HG03196 (cell line): ENCODE results near the gene BCL2L11.

Source experiments
- ATAC-seq: cut with Tn5 transposase; IDR thresholded peaks from one replicate; pipeline ENCODE4 v1.9.1; 2021; ENCODE audit not compliant: unreplicated experiment

Gene BCL2L11

GRCh38 chr2:111190816-111191540, 70.3 kb downstream of the BCL2L11 start:
- ATAC-seq, result no peak

- no peak for ATAC-seq
Measured at GRCh38 chr2:111191877-111192276, 71.2 kb downstream of the BCL2L11 start.

DNA sequence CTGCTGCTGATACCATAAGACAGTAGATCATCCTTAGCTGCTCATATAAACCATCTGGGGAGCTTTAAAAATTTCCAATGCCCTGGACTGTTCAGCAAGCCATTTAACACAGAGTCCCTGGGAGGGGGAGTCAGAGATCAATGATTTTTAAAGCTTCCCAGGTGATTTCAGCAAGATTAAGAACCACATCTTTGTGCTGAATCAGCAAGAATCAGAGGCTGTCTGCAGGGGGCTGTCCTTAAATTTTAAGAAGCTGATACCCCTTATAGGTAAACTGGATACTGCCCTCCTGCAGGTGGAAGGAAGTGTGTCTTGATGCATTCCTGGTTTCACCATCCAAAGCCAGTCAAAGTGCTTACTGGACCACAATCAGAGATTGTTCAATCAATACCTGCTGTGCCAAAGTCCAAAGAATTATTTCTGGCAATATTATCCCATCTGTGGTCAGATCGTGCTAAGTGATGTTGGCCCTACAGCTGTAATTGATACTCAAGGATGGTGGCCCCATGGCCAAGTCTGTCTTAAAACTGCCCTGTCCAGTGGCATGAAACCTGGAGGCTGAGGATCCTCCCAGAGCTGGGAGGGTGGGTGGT, 72.2 kb downstream of the BCL2L11 start:
- ATAC-seq, result no peak

- ATAC-seq, result peak; percentile 63
Measured at GRCh38 chr2:111194835-111195621, 74.3 kb downstream of the BCL2L11 start.

GRCh38 chr2:111196435-111196834, 75.7 kb downstream of the BCL2L11 start:
- ATAC-seq, result no peak

- no peak for ATAC-seq
Measured at GRCh38 chr2:111198701-111199100, 78.0 kb downstream of the BCL2L11 start.

DNA sequence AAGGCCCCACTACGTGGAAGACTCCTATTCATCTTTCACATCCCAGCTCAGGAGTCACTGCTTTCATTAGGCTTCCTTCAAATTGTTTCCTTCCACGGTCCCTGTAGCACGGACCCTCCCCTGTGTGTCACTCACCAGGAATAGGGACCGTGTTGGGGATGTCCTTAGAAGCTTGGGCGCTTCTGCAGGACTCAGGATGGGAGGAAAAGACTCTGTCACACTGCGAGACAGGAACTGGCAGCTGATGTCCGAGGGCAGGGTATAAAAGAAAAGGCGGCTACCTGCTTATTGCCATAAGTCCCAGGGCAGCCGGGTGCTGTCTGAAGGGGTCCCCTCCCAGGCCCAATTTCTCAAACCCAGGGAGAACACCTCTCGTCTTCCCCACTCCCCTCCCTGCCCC, 79.1 kb downstream of the BCL2L11 start:
- ATAC-seq, result no peak

GRCh38 chr2:111200333-111200881, 79.7 kb downstream of the BCL2L11 start:
- ATAC-seq, result no peak

GRCh38 chr2:111201214-111201613, 80.5 kb downstream of the BCL2L11 start:
- peak; percentile 74 for ATAC-seq

- no peak for ATAC-seq
Measured at GRCh38 chr2:111202266-111203040, 81.7 kb downstream of the BCL2L11 start.

DNA sequence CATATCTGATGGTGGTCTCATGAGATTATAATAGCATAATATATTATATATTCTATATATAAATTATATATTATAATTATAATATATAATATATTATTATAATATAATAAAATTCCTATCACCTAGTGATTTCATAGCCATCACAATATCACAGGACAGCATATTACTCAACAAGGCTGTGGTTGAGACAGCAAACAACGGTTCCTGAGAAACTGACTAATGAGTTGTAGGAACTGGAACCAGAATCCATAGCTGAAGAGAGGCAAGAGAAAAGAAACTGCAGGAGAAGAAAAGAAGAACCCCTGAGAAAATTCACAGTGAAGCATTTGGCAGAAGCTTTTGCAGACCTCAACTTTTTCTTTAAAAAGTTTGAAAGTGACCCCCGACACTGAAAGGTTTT, 84.0 kb downstream of the BCL2L11 start:
- no peak for ATAC-seq

DNA sequence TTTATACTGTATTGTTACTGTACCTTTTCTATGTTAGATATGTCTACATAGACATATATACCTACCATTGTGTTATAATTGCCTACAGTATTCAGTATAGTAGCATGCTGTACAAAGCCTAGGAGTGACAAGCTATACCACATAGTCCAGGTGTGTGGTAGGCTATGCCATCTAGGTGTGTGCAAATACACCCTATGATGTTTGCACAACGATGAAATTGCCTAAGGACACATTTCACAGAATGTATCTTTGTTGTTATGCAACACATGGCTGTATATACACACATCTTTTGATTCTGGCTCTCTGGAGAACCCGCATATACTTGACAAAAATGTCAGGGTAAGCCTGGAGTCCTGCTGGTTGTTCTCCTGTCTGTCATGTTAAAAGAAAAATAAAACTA, 85.1 kb downstream of the BCL2L11 start:
- ATAC-seq, result no peak

DNA sequence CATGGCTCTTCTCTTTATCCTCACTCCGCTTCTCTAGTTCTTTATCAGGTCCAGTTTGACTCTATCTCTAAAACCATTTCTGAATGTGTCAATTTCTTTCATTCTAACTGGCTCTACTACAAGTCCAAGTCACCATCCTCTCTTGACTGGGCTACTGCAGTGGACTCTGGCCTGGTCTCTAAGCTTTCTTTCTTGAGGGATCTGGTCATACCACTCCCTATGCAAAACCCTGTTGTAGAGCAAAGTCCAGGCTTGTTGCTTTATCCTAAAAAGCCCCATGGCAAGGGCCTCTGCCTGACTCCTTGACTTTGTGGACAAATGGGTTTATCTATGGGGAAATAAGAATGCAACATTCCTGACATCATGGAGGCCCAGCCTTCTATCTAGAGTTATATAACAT, 87.1 kb downstream of the BCL2L11 start:
- no peak for ATAC-seq

- peak; percentile 11 for ATAC-seq
Measured at GRCh38 chr2:111208639-111209038, 87.9 kb downstream of the BCL2L11 start.

DNA sequence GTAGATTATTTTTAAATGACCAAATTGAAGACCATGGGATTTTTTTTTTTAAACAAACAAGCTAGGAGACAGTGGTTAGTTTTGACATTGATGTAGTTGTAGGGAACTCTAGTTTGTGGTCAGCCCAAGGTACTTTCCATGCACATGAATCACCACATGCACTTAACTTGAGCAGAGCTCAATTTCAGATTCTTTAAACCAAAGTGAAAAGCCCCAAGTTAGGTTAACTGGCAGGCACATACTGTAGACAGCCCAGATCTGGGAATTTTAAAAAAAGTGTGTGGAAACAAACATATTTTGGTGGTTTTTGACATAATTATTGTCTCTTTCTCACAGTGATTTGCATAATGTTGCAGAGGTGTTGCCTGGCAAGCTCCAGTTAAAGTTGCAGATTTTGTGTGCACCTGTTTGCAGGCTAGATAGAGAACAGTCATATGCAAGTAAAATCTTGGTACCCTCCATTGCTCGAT, 88.4 kb downstream of the BCL2L11 start:
- ATAC-seq, result peak; percentile 94

DNA sequence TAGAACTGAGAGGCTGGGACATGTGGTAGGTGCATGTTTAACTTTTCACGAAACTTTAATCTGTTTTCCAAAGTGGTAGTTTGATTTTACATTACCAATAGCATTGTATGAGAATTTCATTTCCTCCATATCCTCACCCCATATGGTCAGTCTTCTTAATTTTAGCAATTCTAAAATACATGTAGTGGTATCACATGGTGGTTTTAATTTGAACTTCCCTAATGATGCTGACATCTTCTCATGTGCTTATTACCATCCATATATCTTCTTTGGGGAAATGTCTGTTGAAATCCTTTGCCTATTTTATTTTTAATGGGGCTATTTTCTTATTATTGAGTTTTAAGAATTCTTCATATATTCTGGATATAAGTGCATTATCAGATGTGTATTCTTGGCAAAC, 89.3 kb downstream of the BCL2L11 start:
- ATAC-seq, result no peak

GRCh38 chr2:111213877-111214276, 93.2 kb downstream of the BCL2L11 start:
- ATAC-seq, result no peak

DNA sequence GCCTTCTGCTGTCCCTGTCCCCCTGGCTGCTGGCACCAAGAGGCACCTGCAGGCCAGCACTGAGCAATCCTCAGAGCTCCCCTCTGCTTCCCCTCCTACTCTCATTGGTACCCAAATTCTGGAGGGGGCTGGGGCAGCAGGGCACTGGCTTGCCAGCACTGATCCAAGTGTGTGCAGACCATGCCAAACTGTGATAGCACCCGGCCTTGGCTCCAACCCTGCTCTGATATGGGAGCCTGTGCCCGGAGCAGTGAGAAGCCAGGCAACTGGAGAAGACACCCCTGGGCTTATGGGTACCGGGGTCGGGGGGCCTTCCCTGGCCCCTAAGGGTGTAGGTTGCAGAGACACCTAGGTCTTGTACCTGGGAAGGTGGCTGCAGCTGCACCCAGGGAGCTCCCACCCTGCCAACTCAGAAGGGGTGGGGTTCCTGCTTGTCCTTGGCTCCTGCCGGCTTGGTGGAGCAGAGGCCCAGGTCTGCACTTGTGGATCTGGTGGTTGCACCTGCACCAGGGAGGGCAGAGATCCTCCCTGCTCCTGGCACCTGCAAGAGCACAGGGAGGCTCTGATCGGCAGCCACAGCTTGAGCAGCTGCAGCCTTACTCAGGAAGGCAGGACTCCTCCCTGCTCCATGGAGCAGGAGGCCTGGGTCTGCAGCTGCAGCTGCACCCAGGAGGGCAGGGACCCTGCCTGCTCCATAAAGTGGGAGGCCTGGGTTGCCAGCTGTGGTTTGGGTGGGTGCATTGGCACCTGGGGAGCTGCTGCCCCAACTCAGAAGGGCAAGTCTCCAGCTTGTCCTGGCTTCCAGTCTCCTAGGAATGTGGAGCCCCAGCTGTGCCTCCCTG, 96.3 kb downstream of the BCL2L11 start:
- ATAC-seq, result no peak
